C4-2B (cell line): Measurements from ENCODE around the gene MPDZ.

Source experiments
- ZFX ChIP-seq: fragments of 450-650 bp; IDR thresholded peaks from 2 replicates; pipeline ENCODE4 v1.6.1; 2017
- TF ChIP-seq, protein P1 (sequence below): fragments of 450-650 bp; conservative IDR thresholded peaks from 2 replicates; pipeline ENCODE4 v1.5.1; 2017; ENCODE audit warnings: mild to moderate bottlenecking

GRCh38 chr9:13110766-13111417, 168.6 kb downstream of the MPDZ start:
- TF ChIP-seq, protein P1, sequence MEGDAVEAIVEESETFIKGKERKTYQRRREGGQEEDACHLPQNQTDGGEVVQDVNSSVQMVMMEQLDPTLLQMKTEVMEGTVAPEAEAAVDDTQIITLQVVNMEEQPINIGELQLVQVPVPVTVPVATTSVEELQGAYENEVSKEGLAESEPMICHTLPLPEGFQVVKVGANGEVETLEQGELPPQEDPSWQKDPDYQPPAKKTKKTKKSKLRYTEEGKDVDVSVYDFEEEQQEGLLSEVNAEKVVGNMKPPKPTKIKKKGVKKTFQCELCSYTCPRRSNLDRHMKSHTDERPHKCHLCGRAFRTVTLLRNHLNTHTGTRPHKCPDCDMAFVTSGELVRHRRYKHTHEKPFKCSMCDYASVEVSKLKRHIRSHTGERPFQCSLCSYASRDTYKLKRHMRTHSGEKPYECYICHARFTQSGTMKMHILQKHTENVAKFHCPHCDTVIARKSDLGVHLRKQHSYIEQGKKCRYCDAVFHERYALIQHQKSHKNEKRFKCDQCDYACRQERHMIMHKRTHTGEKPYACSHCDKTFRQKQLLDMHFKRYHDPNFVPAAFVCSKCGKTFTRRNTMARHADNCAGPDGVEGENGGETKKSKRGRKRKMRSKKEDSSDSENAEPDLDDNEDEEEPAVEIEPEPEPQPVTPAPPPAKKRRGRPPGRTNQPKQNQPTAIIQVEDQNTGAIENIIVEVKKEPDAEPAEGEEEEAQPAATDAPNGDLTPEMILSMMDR, result no peak
- TF ChIP-seq ZFX, result no peak
